GM21381 (cell line): ENCODE results near the gene VSTM4.

ENCODE experiments used
- ATAC-seq: cut with Tn5 transposase; IDR thresholded peaks from one replicate; pipeline ENCODE4 v1.9.1; 2021; ENCODE audit warnings: mild to moderate bottlenecking, moderate library complexity; ENCODE audit not compliant: unreplicated experiment

Gene VSTM4

GRCh38 chr10:49072166-49072885, 43.0 kb downstream of the VSTM4 start:
- no peak for ATAC-seq

- no peak for ATAC-seq
Observed at GRCh38 chr10:49071160-49071761, 44.1 kb downstream of the VSTM4 start.

- no peak for ATAC-seq
Observed at GRCh38 chr10:49070701-49071100, 44.6 kb downstream of the VSTM4 start.

GRCh38 chr10:49068672-49069217, 46.6 kb downstream of the VSTM4 start:
- no peak for ATAC-seq

GRCh38 chr10:49068209-49068608, 47.1 kb downstream of the VSTM4 start:
- ATAC-seq: no peak

- ATAC-seq: no peak
Observed at GRCh38 chr10:49066944-49067730, 48.2 kb downstream of the VSTM4 start.

- no peak for ATAC-seq
Observed at GRCh38 chr10:49062229-49062628, 53.1 kb downstream of the VSTM4 start.

- ATAC-seq: no peak
Observed at GRCh38 chr10:49061667-49062066, 53.7 kb downstream of the VSTM4 start.

GRCh38 chr10:49058463-49059255, 56.7 kb downstream of the VSTM4 start:
- no peak for ATAC-seq

- no peak for ATAC-seq
Observed at GRCh38 chr10:49057231-49057880, 58.0 kb downstream of the VSTM4 start.

GRCh38 chr10:49056356-49056755, 59.0 kb downstream of the VSTM4 start:
- ATAC-seq: no peak

- ATAC-seq: no peak
Observed at GRCh38 chr10:49055221-49055849, 60.0 kb downstream of the VSTM4 start.

- ATAC-seq: no peak
Observed at GRCh38 chr10:49054753-49055152, 60.6 kb downstream of the VSTM4 start.

- ATAC-seq: no peak
Observed at GRCh38 chr10:49053998-49054692, 61.2 kb downstream of the VSTM4 start.

GRCh38 chr10:49053053-49053997, 62.0 kb downstream of the VSTM4 start:
- ATAC-seq: peak; percentile 54

GRCh38 chr10:49052069-49052468, 63.3 kb downstream of the VSTM4 start:
- ATAC-seq: no peak

GRCh38 chr10:49050906-49051305, 64.4 kb downstream of the VSTM4 start:
- ATAC-seq: no peak

- ATAC-seq: no peak
Observed at GRCh38 chr10:49050366-49050765, 65.0 kb downstream of the VSTM4 start.
